Head of caudate nucleus (tissue), 42 donors: ENCODE results near the gene MIGA2.

Experiments used
- DNase-seq, 42 donors: peaks; one replicate each; pipeline versions ENCODE4 v3.0.0 to v3.0.0-alpha.2; 2020 to 2021; ENCODE audit warnings: mixed read lengths in 7 of 42
- intact Hi-C: fragments of 100-400 bp; cut with DNase I; formaldehyde crosslinking; loops from one replicate; pipeline ENCODE4 v1.15.0; 2022

The MIGA2 gene

DNA sequence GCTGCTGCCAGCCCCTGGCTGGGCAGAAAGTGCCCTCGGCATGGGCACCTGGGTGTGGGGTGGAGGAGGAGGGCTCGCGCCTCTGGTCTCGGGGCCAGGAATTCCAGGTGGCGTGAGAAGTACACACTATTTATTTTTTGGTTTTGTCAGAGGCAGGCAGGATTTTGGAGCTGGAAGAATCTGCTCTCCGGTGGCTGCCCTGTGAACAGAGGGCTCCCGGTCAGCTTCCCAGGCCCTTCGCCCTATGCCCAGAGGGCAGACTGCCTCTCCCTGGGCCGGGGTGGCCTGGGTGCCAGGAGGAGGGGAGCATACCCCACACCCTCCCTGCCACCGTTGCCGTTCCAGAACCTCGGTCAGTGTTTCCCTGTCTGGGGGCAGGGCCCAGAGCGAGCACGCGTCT is 52.8 kb downstream of the MIGA2 start:
- DNase-seq: no peak
- intact Hi-C loops: no loop called here

- DNase-seq: no peak
- intact Hi-C loops: no loop called here
These were observed 57.4 kb downstream of the MIGA2 start for GRCh38 chr9:129093602-129094386.

- DNase-seq: no peak
- intact Hi-C loops: no loop called here
These were observed 58.2 kb downstream of the MIGA2 start for GRCh38 chr9:129094387-129095169.

DNA sequence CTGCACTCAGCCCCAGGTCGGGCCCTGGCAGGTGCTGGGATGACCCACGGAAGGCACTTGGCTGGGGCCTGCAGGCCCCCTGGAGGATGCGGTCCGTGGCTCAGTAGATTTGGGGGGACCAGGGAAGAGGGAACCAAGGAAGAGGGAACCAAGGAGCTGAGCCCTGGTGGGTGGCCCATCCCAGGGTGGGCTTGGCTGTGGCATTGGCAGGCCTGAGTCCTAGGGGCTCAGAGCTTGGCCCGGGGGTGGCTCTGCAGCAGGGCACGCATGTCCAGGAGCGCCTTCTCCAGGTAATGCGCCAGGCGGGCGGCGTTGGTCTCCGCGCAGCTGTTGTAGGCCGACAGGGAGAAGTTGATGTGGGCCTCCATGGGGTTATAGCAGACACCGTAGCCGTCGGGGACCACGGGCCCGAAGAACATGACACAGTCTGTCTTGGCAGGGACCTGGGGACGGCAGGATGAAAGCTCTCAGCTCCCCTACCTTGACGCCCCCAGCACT is 58.8 kb downstream of the MIGA2 start:
- intact Hi-C loops: no loop called here
- no peak for DNase-seq

DNA sequence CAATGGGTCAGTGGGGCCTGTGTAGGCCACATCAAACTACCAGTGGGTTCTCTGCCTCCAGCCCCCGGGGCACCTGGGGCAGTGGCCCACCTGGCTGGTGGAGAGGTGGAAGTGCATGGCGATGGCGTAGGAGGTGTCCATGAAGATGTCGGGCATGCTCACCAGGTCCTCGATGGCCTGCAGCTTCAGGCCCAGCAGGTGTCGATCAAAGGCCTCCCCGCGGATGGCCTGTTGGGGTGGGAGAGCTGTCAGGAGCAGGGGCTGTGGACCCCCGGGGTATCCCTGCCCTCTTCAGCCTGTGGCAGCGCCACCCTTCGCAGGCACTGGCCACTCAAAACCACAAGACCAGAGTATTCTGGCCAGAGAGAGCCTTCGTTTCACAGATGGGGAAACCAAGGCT is 59.5 kb downstream of the MIGA2 start:
- no peak for DNase-seq
- intact Hi-C loops: no loop called here

DNA sequence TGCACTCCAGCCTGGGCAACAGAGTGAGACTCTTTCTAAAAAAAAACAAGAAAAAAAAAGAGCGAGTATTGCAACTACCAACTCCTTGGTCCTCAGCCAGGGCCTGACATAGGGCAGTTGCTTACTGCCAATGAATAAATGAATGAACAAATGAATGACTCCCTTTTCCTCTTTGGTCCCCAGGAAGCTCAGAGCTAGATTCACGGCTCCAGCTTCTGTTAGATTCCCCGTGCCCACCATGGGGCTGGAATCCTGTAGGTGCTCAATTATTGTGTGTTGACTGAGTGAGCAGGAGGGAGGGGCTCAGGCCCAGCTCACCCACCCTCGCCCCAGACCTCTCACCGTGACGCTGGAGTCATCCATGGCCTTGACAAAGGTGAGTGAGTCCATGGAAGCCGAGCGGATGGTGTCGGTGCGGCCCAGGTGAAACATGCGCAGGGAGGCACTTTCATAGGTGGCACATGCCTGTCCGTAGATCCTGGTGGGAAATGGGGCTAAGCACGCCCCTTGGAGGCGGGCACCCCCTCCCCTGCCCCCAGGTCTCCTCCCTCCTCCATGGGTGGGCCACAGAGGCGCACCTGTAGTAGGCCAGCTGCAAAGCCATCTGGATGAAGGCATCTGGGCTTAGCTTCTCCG is 61.4 kb downstream of the MIGA2 start:
- intact Hi-C loops: no loop called here
- DNase-seq: no peak

- DNase-seq: no peak
- intact Hi-C loops: no loop called here
These were observed 61.9 kb downstream of the MIGA2 start for GRCh38 chr9:129098328-129098727.

GRCh38 chr9:129100383-129101169 is 64.2 kb downstream of the MIGA2 start:
- no peak for DNase-seq
- intact Hi-C loops: no loop called here

GRCh38 chr9:129101279-129101678 is 64.9 kb downstream of the MIGA2 start:
- DNase-seq: no peak
- intact Hi-C loops: no loop called here

GRCh38 chr9:129102095-129102525 is 65.7 kb downstream of the MIGA2 start:
- intact Hi-C loops: loop anchor here (2.0 kb wide), 1 partner anchor 19 kb away; no protein-coding TSS in a partner anchor

DNA sequence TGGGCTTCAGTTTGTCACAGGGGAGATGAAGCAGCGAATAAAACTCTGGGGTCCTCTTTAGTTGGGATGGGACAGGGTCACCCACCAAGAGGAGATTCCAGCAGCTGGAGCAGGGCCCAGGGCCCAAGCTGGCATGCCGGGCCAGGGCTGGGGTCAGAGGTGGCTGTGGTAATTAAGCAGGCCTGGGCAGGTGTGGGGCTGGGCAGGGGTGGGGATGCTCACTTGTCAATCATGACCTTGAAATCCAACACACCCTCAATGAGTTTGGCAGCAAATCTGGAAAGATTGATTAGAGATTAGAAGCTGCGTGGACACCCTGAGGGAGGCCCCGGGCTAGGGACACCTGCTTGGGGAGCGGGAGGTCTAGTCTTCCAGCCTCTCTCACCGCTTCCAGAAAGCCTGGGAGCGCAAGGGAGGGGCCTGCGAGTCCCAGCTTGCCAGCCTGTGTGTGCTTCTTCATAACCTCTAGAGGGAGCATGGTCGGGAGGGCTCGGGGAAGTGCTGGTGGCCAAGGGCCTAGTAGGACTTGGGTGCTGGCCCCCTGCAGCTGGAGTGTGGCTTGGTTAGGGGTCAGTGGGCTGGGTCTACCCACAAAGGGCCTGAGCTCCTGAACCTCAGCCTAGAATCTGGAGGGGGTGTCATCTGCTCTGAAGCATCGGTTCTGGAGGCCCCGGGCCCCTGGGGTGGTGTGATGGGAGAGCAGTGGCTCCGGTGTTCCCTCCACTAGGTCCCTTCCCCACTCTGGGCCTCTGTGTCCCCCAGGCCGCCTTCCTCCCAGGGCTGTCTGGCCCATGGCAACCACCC is 66.6 kb downstream of the MIGA2 start:
- intact Hi-C loops: loop anchor here (2.0 kb wide), 1 partner anchor 20 kb away; no protein-coding TSS in a partner anchor
- peak in 39 of 42 donors; percentile 22 to 80 (median 56) for DNase-seq

More at GRCh38 chr9:129102095-129102525, 65.7 kb downstream of the MIGA2 start:
- DNase-seq: no peak

DNA sequence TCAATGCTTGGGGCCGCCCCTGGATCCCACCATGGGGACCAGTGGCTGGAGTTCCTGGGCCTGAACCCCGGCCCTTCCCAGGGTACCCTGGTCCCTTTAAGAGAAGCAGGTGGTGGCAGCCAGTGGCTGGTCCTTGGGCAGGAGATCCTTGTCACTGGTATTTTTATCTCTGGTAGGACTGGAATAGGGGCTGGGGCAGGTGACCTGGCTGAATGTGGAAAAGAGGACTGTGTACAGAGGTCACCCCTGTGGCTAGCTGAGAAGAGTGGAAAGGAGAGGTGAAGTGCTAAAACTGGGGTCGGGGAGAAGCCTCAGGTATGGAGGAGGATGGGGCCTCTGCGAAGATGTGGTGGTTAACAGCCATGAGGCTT is 67.2 kb downstream of the MIGA2 start:
- intact Hi-C loops: loop anchor here (2.0 kb wide), 1 partner anchor 21 kb away; no protein-coding TSS in a partner anchor
- no peak for DNase-seq

- intact Hi-C loops: no loop called here
- DNase-seq: no peak
These were observed 67.6 kb downstream of the MIGA2 start for GRCh38 chr9:129104051-129104450.

DNA sequence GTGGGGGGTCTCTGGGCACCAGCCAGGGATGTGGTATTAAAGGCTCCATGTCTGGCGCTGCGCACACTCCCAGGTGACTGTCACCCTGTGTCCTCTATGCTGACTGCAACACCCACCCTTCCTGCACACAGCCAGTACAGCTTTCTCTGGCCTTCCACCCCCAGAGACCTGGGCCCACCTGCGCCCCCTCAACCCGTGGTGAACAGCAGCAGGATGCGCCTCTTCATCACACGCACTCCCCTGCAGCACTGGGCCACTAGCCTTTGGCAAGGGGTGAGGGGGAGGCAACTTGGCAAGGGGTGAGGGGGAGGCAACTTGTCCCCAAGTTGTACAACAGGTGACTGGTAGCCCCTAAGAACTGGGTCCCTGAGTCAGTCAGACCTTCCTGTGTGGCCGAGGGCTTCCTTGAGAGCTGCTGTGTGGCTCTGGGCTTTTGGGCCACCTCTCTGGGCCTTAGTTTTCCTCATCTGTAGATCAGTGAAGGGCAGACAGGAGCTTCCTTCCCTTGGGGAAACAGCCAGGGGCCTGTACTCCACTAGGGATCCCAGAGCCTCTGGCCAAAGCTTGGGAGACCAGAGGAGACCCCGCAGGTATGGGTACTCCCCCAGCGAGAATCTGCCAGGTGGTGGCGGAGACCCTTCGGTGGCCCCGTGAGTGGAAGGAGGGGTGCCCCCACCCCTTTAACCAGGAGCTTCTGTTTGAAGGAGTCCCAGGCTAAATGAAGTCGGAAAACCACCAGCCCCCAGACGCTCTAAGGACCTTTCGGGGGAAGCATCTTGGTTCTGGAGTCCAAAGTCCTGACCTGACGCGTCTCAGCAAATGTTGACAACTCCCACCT is 69.7 kb downstream of the MIGA2 start:
- intact Hi-C loops: no loop called here
- no peak for DNase-seq

DNA sequence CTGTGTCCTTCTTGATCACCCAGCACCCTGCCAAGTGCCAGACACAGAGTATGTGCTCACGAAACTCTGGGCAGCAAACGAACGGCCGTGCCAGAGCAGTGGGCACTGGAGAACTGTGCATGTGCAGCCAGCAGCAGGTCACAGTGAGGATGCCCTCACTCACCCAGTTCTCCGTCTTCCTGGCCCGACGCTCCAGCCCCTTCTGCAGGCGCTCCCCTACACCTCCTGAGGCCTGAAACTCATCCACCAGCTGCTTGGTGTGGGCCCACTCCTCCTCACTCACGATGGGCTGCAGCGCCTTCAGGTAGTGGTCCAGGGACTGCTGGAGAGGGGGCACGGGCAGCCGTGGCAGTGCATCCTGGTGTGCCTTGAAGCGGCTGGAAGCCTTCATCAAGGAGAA is 71.2 kb downstream of the MIGA2 start:
- intact Hi-C loops: no loop called here
- DNase-seq: no peak

- no peak for DNase-seq
- intact Hi-C loops: no loop called here
These were observed 71.8 kb downstream of the MIGA2 start for GRCh38 chr9:129108083-129108804.
